SH-SY5Y (cell line): ENCODE results near the gene STAG1.

ENCODE experiments used
- GATA2 ChIP-seq: IDR thresholded peaks from 2 replicates; pipeline ENCODE4 v1.6.1; 2011; ENCODE audit warnings: mild to moderate bottlenecking, low read depth, low read length
- GATA3 ChIP-seq: IDR thresholded peaks from 2 replicates; pipeline ENCODE4 v1.6.1; 2011; ENCODE audit warnings: low read depth, mild to moderate bottlenecking, low read length, moderate library complexity

The STAG1 gene

DNA sequence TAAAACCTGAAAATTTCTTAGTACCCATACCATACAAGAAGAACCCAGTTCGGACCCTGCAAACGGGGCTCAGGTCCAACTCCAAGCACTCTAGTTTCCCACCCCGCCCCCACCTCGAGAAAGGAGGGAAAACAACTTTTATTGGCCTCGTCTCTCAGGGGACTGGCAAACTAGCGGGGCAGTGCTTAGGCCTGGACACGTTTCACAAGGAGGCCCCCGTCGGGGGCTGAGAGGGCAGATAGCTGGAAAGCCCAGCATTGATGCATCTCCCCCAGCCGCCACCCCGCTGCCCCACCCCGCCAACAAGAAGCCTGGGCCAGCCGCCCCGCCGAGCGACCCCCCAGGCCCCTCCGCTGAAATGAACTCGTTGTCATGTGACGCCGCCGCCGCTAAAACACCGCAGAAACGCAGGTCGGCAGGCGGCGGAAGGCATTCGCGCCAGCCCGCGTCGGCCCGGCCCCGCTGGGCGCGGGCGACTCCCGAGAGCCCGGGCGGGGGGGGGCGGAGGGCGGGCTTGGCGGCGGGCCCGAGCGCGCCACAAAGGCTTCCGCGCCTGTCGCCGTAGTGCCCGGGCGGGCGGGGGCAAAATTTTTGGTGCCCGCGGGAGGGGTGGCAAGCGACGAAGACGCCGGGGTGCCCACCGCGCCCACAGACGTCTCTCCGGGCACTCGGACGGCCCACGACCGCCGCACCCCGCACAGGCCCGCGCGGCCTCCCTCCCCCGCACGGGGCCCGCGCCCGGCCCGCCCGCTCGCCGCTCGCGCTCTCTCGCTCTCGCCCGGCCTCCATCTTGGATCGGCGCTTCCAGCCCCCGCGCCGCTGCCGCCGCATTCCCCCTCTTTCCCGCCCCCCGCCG lies 634 bp downstream of the STAG1 start:
- TF ChIP-seq GATA2, result no peak
- no peak for TF ChIP-seq GATA3

- TF ChIP-seq GATA3, result no peak
Measured at GRCh38 chr3:136750897-136751315, 1.3 kb downstream of the STAG1 start.

GRCh38 chr3:136750209-136750896 lies 1.8 kb downstream of the STAG1 start:
- TF ChIP-seq GATA2, result no peak
- TF ChIP-seq GATA3, result no peak

GRCh38 chr3:136749091-136749490 lies 3.1 kb downstream of the STAG1 start:
- TF ChIP-seq GATA3, result no peak
- no peak for TF ChIP-seq GATA2

DNA sequence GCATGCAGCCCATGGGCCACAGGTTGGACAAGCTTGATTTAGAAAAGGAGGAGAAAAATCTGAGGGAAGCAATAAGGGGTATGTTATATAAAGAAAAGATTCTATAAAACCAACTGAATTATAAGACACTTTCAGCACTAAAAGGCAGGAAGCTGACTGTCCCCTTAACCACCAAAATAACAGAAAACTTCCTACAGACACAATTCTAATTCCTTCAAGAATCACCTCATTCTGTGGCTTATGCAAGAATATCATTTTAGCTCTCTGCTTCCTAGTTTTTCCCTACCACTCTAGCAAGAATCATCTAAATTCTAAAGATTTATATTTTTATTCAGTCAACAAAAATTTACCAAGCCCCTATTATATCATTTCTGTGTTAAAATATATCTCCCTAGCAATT lies 6.3 kb downstream of the STAG1 start:
- TF ChIP-seq GATA2 (no peak), GATA3 (no peak)

GRCh38 chr3:136741063-136741462 lies 11.1 kb downstream of the STAG1 start:
- TF ChIP-seq GATA2 (no peak), GATA3 (no peak)

- TF ChIP-seq GATA3 (no peak), GATA2 (no peak)
Measured at GRCh38 chr3:136740351-136740958, 11.7 kb downstream of the STAG1 start.

DNA sequence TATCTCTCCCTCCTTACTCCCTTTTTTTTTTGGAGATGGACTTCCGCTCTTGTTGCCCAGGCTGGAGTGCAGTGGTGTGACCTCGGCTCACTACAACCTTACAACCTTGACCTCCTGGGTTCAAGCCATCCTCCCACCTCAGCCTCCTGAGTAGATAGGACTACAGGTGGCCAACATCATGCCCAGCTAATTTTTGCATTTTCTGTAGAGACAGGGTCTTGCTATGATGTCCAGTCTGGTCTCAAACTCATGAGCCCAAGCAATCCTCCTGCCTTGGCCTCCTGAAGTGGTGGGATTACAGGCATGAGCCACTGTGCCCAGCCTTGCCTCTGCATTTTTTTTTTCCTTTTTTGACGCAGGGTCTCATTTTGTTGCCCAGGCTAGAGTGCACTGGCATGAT lies 17.1 kb downstream of the STAG1 start:
- TF ChIP-seq GATA2 (no peak), GATA3 (no peak)

GRCh38 chr3:136734382-136735070 lies 17.7 kb downstream of the STAG1 start:
- TF ChIP-seq GATA2 (no peak), GATA3 (no peak)

DNA sequence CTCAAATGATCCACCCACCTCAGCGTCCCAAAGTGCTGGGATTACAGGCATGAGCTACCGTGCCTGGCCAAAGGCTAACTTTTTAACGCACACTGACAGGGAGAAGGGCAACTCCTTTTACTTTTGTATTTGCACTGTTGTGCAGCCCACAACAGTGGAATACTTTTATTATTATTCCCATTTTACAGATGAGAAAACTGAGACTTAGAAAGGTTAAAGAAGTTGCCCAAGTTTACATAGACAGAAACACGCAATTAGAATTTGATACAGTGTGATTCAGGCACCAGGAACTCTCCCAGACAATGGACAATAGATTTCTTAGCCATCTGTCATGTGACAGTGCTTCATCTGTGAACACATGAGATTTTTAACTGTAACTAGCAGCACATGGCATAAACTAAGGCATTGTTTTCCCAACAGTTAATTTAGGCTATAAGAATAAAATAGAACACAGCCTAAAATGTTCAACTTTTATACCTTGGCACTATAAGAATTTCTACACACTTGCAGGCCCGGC lies 18.8 kb downstream of the STAG1 start:
- TF ChIP-seq GATA2 (no peak), GATA3 (no peak)

DNA sequence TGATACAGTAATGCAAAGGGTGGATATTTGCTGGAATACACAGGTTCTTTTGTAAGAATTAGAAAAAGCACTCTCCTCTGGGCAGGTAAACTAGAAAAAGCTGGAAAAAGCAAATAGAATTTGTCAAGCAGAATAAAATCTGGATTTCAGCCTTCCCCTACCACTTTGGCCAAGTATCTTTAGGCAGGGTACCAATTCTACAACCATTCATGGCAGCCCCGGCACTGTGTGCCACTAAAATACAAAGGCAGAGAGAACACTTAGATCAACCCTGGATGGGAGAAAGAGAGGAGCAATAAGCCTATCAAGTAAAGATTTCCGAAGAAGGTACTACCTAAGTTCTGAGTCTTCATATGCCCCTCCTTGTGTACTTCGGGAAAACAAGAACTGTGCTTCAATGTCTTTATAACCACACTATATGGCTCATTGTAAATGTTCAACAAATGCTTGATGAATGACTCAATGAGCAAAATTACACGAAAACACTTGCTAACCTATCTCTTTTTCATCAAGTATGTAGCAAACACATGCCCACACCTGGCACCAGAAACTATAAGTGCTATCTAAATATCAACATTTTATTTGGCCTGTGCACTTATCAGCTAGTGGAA lies 20.8 kb downstream of the STAG1 start:
- TF ChIP-seq GATA2 (no peak), GATA3 (no peak)

DNA sequence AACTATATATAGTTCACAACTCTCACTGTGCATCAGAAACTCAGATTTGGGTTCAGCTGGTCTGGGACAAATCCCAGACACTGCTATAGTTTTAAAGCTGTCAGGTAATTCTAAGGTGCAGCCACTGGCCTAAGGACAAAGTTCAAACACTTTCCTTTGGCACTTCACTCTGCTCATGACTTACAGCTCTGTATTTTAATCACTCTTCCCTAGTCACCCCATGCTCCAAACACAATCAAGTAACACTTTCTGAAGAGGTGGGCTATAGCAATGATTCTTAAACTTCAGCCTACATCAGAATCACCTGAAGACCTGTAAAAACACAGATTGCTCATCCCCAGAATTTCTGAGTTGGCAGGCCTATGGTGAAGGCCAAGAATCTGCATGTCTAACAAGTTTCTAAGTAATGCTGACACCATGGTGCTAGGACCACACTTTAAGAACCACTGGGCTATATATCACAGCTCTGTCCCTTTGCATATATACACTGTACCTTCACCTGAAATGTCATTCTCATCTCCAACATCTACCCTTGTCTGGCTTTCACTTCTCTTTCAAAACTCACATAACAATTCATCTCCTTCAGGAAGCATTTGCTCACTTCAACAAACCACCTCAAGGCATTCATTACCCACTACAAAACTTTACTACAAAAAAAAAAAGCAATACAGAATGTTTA lies 21.4 kb downstream of the STAG1 start:
- TF ChIP-seq GATA3, result no peak
- TF ChIP-seq GATA2, result no peak

DNA sequence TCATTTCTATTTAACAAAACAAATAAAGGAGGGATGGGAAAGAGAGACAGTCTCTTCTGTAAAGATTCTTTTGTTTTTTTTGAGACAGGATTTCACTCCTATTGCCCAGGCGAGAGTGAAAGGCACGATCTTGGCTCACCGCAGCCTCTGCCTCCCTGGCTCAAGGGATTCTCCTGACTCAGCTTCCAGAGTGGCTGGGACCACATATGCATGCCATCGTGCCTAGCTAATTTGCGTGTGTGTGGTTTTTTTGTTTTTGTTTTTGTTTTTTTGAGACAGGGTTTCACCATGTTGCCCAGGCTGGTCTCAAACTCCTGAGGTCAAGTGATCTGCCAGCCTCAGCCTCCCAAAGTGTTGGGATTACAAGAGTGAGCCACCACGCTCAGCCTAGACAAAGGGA lies 23.3 kb downstream of the STAG1 start:
- no peak for TF ChIP-seq GATA2
- TF ChIP-seq GATA3, result no peak
